D721Med (cell line): ENCODE data around the gene SAMD14.

Experiments
- DNase-seq: peaks from one replicate; pipeline ENCODE4 v3.0.0; 2011; ENCODE audit warnings: low spot score; ENCODE audit not compliant: insufficient read length
- FAIRE-seq: peaks from 2 replicates; lab custom pipeline; 2011; peaks lifted over from hg19 to GRCh38; lab: Jason Lieb, UNC
- CTCF ChIP-seq: IDR thresholded peaks from 2 replicates; pipeline ENCODE4 v1.5.1; 2012; ENCODE audit warnings: mild to moderate bottlenecking, control low read depth; ENCODE audit not compliant: insufficient read depth; ENCODE audit errors: missing control alignments

Gene SAMD14

GRCh38 chr17:50129353-50129727, 620 bp downstream of the SAMD14 start:
- TF ChIP-seq CTCF, result no peak
- DNase-seq (peak; percentile 77), FAIRE-seq (no peak)

- no peak for TF ChIP-seq CTCF
- no peak for DNase-seq
- no peak for FAIRE-seq
Observed at GRCh38 chr17:50128441-50129352, 1.3 kb downstream of the SAMD14 start.

DNA sequence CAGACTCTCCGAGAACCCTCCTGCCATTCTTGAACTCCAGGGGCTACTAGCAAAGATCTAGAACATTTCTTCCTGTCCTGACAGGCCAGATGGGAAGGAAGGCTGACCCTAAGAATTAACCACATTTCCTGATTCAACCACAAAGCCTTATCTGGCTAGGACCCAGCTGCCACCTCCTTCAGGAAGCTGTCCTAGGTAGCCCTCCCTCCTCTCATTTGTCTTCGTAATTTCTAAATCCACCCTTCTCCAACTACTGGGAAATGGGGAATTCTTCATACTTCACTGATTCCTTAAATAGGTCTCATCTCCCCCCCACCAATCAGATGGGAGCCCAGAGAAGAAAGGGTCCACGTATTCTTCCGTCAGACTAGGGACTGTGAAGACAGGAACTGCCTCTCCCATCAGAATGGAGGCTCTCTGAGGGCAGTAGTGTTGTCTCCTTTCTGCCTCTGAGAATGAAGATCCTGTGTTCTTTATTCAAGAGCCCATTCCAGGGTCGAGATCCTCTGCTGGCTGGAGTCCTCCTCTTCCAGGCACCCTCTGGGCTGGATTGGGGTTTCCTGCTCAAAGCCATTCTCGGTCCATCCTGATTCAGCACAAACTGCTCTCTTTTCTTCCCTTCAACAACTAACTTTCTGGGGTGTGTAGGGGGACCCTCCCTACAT, 2.1 kb downstream of the SAMD14 start:
- no peak for DNase-seq

DNA sequence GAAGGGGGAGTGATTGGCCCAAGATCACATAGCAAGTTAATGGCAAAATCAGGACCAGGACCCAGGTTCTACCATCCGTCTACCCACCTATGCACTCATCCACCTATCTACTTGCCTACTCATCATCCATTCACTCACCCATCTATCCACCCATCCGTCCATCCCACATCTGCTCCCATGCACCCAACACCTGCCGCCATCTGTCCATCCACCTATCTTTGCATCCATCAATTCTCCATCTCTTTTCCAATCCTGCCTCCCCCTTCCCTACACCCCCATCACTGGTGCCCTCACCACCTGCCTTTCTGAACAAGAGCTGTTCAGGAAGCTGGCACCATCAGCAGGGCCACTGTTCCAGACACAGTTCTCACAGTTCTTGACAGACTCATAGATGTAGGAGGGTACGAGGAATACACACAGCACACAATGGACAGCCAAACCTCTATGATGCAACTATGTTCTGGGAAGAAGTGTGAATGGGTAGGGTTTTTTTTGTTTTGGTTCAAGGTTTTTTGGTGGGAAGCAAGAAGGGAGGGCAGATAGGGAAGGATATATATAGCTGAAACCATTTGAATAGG, 4.5 kb downstream of the SAMD14 start:
- TF ChIP-seq CTCF, result no peak
- FAIRE-seq (no peak), DNase-seq (no peak)

More for the DNA sequence above, 2.1 kb downstream of the SAMD14 start:
- no peak for TF ChIP-seq CTCF
- FAIRE-seq, result no peak

GRCh38 chr17:50123649-50124349, 6.2 kb downstream of the SAMD14 start:
- DNase-seq, result no peak
- no peak for TF ChIP-seq CTCF
- no peak for FAIRE-seq

DNA sequence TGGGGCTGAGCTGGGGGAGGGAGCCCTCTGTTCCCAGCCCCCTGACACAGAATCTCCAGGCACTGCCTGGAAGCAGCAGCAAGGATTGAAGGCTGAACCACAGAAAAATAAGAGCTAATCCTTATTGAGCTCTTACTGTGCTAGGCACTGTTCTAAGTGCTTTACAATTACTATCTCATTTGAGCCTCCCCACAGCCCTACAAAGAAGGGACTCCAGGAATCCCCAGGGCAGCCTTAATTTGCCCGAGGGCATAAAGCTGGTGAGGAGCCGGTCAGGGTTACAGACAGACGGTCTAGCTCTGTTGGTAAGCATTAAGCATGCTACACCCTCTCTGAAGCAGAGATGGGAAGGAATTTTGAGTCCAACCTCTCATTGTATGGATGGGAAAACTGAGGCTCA, 7.0 kb downstream of the SAMD14 start:
- DNase-seq (no peak), FAIRE-seq (no peak)
- TF ChIP-seq CTCF, result no peak
